NCI-H460 (cell line): ENCODE data around the gene MED23. TPM values are rescaled to one million over a fixed set of nuclear protein-coding genes. Genes with fewer than 3 reads are reported as not detected.
"Not testable (repeated sequence)": the region's sequence is repeated elsewhere in the genome, so short reads cannot be mapped to it uniquely, and the experiment has no call there.

Source experiments
- DNase-seq: peaks from one replicate; pipeline ENCODE4 v3.0.0-alpha.2; 2016; ENCODE audit warnings: low read depth; ENCODE audit errors: extremely low read depth
- total RNA-seq: library from RNA; depleted of rRNA; stranded (reverse); fragments of >200 nt; shearing (Covaris generic); gene quantifications from 2 replicates; pipeline ENCODE4 v1.2.3, GENCODE V29; 2014

Gene MED23
- total RNA-seq, 1 experiment from 2014 or later: 20.0 TPM

DNA sequence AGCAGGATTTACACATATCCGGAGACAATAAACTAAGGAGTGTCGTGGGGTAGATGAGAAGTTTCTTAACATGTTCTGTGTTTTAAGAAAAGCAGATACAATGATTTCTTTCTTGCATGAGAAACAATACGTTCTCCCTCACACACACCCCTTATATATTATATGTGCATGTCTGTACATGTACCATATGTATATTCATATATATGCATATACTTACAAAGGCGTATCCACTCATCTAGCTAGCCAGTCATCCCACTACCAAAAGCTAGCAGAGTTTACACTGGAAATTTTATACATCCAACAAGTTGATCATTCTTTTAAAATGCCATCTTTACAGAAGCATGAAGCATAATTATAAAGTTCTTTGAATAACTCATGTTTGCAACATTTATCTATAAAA is 40.1 kb downstream of the MED23 start:
- DNase-seq: no peak

DNA sequence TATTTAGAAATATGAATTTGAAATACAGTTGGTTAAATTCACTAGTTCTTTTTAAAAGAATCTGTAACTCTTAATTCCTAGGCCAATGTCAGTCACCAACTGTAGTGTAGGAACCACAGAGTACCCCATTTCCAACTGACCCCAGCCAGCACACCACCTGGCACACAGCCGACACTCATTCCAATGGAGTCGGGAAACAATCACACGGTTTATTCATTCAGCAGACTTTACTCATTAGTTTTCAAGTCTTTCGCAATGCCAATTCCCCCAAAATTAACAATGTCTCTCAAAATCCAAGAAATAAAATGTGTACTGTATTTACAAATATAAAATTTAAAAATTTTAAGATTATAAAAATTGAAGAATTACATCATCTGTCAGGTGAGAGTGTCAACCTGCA is 41.5 kb downstream of the MED23 start:
- DNase-seq: no peak

DNA sequence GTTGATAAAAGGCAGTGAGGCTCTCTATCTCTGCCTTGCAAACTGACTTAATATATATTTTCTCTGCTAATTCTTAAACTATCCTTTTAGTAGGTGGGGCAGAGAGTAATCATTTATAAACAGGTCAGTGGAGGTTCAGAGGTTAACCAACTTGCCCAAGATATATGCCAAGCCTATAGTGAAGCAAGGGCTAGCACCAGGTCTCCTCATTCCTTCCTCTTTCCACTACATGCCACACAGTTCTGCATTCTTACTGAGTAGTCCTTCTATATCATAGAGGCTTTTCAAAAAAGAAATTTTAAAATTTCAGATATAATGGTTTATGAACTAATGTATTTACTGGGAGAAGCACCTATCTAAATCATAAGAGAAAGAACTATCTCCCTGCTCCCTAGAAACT is 46.5 kb downstream of the MED23 start:
- DNase-seq: no peak

DNA sequence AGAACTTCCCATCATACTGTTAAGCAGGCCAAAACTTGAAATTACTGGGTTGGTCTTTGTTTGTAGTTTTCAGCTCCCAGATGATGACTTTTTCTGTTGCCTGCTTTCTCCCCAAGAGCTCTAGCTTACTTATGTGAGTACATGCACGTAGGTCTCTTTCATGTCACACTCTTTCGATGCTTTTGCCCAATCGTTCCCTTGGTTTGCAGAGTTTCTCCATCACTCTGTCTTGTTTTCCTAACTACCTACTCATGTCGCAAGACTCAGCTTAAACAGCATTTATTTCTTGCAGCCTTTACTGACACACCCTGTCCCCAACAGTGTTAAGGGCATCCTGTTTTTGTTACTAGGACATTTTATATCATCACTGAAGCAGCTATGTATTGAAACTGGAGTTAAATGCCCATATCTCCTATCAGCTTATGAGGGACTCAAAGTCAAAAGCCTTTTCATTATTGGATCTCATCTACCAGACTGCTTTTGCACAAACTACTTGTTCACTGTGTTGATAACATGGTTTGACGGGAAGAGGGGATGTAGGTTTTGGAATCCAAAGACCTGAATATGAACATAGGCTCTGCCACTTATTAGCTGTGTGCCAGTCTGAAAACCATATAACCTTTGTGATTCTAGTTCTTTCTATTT is 52.1 kb downstream of the MED23 start:
- DNase-seq: no peak

DNA sequence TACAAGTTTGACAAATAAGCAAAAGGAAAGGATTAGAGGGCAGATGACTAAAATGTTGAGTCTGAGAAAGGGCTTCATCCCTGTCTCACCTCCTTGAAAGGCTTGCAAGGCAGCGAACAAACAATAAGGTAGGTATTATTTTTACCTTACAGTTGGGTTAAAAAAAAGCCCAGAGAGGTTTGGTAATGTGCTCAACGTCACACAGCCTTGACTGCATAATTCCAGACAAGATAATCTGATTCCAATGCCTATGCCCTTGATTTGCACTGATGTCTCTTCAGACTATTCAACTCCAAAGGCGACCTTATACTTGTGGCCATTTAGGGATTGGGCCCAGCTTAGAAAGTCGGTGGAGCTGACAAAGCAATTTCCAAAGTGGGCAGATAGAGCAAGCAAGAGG is 53.4 kb downstream of the MED23 start:
- DNase-seq: no peak

GRCh38 chr6:131574133-131574532 is 53.9 kb downstream of the MED23 start:
- DNase-seq: no peak

GRCh38 chr6:131572686-131573415 is 55.2 kb downstream of the MED23 start, which contains the start of gene ARG1:
Gene ARG1 (plus strand): TSS chr6:131573226. CDS start chr6:131573283, 57 bp downstream.
- no peak for DNase-seq

- no peak for DNase-seq
Observed at GRCh38 chr6:131568726-131569125, 59.3 kb downstream of the MED23 start.

- DNase-seq: no peak
Observed at GRCh38 chr6:131565056-131565455, 63.0 kb downstream of the MED23 start.

- DNase-seq: no peak
Observed at GRCh38 chr6:131561925-131562707, 65.9 kb downstream of the MED23 start.

- DNase-seq: no peak
Observed at GRCh38 chr6:131558922-131559321, 69.1 kb downstream of the MED23 start.

- no peak for DNase-seq
Observed at GRCh38 chr6:131555992-131556391, 72.0 kb downstream of the MED23 start.

- no peak for DNase-seq
Observed at GRCh38 chr6:131552572-131552971, 75.5 kb downstream of the MED23 start.

DNA sequence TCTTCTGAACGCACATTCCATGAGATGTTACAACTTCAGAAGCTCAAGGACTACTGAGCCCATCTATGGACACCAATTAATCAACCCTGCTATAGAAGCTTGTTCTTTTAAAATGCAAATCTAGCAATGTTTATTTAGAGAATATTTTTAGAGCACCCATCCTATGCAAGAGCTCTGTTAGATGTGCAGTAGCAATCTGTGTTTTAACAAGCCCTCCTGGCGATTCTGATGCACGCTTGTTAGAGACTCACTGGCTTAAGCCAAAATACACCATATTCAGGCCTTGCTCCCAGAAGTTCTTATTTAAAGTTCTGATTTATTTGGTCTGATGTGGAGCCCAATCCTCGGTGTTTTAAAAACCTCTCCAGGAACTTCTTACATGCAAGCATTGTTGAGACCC is 76.1 kb downstream of the MED23 start:
- DNase-seq: no peak

- no peak for DNase-seq
Observed at GRCh38 chr6:131549811-131550210, 78.2 kb downstream of the MED23 start.

GRCh38 chr6:131548441-131548840 is 79.6 kb downstream of the MED23 start:
- no peak for DNase-seq

DNA sequence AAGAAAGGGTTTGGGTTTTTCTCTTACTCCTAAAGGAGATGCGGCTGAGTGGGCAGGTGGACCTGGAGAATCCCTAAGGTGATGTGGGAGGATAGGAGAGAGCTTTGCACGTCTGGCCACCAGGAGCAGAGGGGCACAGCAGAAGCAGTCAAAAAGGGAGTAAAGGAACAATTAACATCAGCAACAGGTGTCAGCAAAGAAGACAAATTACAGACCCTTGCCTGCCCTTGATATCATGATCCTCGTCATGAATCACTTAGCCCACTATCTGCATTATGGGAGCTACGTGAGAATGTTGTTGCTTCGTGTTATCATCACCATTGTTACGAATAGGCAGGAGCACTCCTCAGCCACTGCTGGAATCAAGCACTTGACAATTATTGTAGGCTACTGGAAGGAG is 80.6 kb downstream of the MED23 start:
- DNase-seq: no peak

- DNase-seq: no peak
Observed at GRCh38 chr6:131545317-131545716, 82.7 kb downstream of the MED23 start.

DNA sequence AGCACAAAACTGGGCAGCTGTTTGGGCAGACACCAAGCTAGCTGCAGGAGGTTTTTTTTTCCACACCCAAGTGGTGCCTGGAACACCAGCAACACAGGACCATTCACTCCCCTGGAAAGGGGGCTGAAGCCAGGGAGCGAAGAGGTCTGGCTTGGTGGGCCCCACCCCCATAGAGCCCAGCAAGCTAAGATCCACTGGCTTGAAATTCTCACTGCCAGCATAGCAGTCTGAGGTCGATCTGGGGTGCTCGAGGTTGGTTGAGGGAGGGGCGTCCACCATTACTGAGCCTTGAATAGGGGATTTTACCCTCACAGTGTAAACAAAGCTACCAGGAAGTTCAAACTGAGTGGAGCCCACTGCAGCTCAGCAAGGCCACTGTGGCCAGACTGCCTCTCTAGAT is 89.4 kb downstream of the MED23 start:
- not testable (repeated sequence) for DNase-seq

GRCh38 chr6:131532580-131533039 is 95.4 kb downstream of the MED23 start:
- DNase-seq: no peak

GRCh38 chr6:131531681-131532080 is 96.4 kb downstream of the MED23 start:
- DNase-seq: not testable (repeated sequence)
